Mucosa of descending colon (tissue), 3 donors: ENCODE results near the gene MT4. TPM values are rescaled to one million over a fixed set of nuclear protein-coding genes. Genes with fewer than 3 reads are reported as not detected.
A peak's percentile ranks its signal among the peaks of the same experiment; 100 is the strongest.

Source experiments
- ATAC-seq: fragments of 200-7000 bp; cut with Tn5 transposase; one replicate; pipeline ENCODE4 v1.9.1; 2020; ENCODE audit warnings: mild to moderate bottlenecking, moderate library complexity
- DNase-seq, 3 donors: peaks; one replicate each; pipeline ENCODE4 v3.0.0-alpha.2; 2020
- H3K36me3 ChIP-seq: fragments of 200-600 bp; one replicate; pipeline ENCODE4 v1.8.0; 2021; ENCODE audit warnings: low read depth, mild to moderate bottlenecking
- H3K4me1 ChIP-seq: fragments of 200-600 bp; one replicate; pipeline ENCODE4 v1.8.0; 2021; ENCODE audit warnings: low read depth, mild to moderate bottlenecking
- H3K4me3 ChIP-seq: fragments of 200-600 bp; one replicate; pipeline ENCODE4 v1.8.0; 2021; ENCODE audit warnings: mild to moderate bottlenecking
- H3K9me3 ChIP-seq: fragments of 200-600 bp; one replicate; pipeline ENCODE4 v1.8.0; 2021; ENCODE audit warnings: mild to moderate bottlenecking
- CTCF ChIP-seq: fragments of 200-600 bp; IDR thresholded peaks from one replicate; pipeline ENCODE4 v1.8.0; 2022; ENCODE audit warnings: antibody characterized with exemption, mild to moderate bottlenecking
- intact Hi-C, 2 donors: fragments of 100-400 bp; cut with DNase I in 1 of 2; cut with micrococcal nuclease in 1 of 2; formaldehyde crosslinking; loops; one replicate each; pipeline versions ENCODE4 v1.11.0 to v1.11.1; 2022; cut with DNase I, micrococcal nuclease
- total RNA-seq, 3 donors: library from RNA; stranded (reverse); fragmentation: NEBNext Ultra II Directional in 2 of 3; extraction: Animal tissue kit (Norgen Biotek cat#: 25700) in 2 of 3; gene quantifications; one replicate each; pipeline versions ENCODE4 v1.2.1 to v1.2.4, GENCODE V29; 2021 to 2023
- donor health status: DM: no; HTN: no; CAD: no; lungs with moderate emphysema.
- donor health status: DM: no; HTN: no; CAD: no.
- donor health status: DM: no; HTN: yes; CAD: no.

Gene MT4
- total RNA-seq, 3 donors from 2014 or later: not detected

- no peak for DNase-seq
- no peak for ATAC-seq
- no peak for TF ChIP-seq CTCF
- H3K4me3 ChIP-seq: no peak overlapping the region
- H3K36me3 ChIP-seq: no peaks in the 10 kb centered on the region
- peaks cover 7% of the 10 kb centered on the region for H3K4me1 ChIP-seq
- H3K9me3 ChIP-seq: no peaks in the 10 kb centered on the region
- intact Hi-C loops: no loop called here
Observed at GRCh38 chr16:56588781-56589140, 23.9 kb downstream of the MT4 start.

GRCh38 chr16:56589141-56590039, 24.5 kb downstream of the MT4 start, which contains the start of gene MT3:
Gene MT3, plus strand, starts transcription at chr16:56589528. Its CDS starts 63 bp downstream, at chr16:56589591.
- no peak within 1 kb of the TSS for H3K4me3 ChIP-seq
- H3K4me1 ChIP-seq: peaks cover 7% of the 10 kb centered on the region
- peak; percentile 86 for ATAC-seq
- intact Hi-C loops: no loop called here
- no peaks in the 10 kb centered on the region for H3K9me3 ChIP-seq
- DNase-seq: peak; percentile 58 to 64 (median 59)
- no peak for TF ChIP-seq CTCF
- no peaks in the 10 kb centered on the region for H3K36me3 ChIP-seq

GRCh38 chr16:56591377-56592060, 26.6 kb downstream of the MT4 start:
- DNase-seq (no peak), ATAC-seq (no peak)
- Histone ChIP-seq H3K9me3 (no peaks in the 10 kb centered on the region), H3K4me3 (no peak overlapping the region), H3K36me3 (no peaks in the 10 kb centered on the region), H3K4me1 (peaks cover 7% of the 10 kb centered on the region)
- intact Hi-C loops: no loop called here
- TF ChIP-seq CTCF: no peak

- H3K9me3 ChIP-seq: no peaks in the 10 kb centered on the region
- no peak for TF ChIP-seq CTCF
- H3K4me1 ChIP-seq: peaks cover 7% of the 10 kb centered on the region
- intact Hi-C loops: no loop called here
- no peaks in the 10 kb centered on the region for H3K36me3 ChIP-seq
- no peak for DNase-seq
- ATAC-seq: no peak
- no peak overlapping the region for H3K4me3 ChIP-seq
Observed at GRCh38 chr16:56593573-56594291, 28.9 kb downstream of the MT4 start.

- no peak for TF ChIP-seq CTCF
- no peak for ATAC-seq
- intact Hi-C loops: no loop called here
- no peaks in the 10 kb centered on the region for H3K36me3 ChIP-seq
- H3K4me3 ChIP-seq: no peak overlapping the region
- no peak for DNase-seq
- no peaks in the 10 kb centered on the region for H3K9me3 ChIP-seq
- peaks cover 4% of the 10 kb centered on the region for H3K4me1 ChIP-seq
Observed at GRCh38 chr16:56594292-56594619, 29.4 kb downstream of the MT4 start.
